ENCODE measurements around the gene MAB21L2.

DNA sequence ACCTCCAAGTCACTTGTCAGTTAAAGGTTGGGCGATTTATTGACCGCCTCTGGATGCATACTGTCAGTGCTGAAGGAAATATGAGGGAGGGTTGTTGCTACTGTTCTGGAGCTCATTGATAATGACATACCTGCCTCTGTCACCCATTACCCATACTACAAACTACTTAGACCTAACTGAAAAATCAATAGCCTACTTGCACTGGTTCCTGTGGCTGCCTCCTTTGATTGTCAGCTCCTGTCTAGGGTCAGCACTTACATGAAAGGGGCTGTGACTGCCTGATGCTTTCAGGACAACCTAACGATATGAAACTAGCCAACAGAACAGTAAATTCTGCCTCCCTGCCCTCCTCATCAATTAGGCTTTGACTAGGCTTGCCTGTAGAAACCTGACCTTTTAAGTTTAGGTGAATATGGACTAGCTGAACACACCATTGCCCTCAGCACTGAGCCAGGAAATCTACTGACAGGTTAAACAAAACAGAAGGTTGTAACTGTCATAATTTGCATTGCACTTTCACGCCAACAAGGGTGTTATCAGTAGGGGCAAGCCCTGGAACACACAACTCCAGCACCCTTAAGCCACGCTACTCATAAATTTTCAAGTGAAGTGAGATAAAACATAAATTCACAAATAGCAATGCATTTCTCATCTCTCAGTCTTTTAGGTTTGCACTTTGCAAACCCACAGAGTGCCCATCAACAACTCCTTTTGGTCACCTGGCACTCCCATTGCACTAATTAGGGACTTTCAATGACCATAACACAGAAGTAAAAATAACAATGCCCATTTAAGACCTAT is 9.0 kb upstream of the MAB21L2 start:
- TF ChIP-seq ZFP37 (tag by site-specific recombination; IDR thresholded peaks at IDR 0.05) (no peak), ZNF843 (tag by site-specific recombination; IDR thresholded peaks at IDR 0.05) (no peak)

Data from HEK293 (cell line).